Measurements from ENCODE around the gene INPP5E.
A peak's percentile ranks its signal among the peaks of the same experiment; 100 is the strongest.
"Not testable (repeated sequence)": the region's sequence is repeated elsewhere in the genome, so short reads cannot be mapped to it uniquely, and the experiment has no call there.

The INPP5E gene

DNA sequence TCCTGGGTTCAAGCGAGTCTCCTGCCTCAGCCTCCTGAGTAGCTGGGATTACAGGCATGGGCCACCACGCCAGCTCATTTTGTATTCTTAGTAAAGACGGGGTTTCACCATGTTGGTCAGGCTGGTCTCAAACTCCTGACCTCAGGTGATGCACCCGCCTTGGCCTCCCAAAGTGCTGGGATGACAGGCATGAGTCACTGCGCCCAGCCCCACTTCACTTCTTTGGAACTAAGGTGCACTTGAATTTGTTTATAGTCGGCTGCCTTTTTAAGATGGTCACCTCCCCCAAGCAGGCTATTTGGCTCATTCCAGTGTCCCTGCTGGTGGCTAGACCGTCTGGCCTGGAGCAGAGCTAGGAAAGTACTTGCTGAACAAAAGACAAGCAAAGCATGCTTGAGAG, 14.3 kb downstream of the INPP5E start:
- DNase-seq, result not testable (repeated sequence)

DNA sequence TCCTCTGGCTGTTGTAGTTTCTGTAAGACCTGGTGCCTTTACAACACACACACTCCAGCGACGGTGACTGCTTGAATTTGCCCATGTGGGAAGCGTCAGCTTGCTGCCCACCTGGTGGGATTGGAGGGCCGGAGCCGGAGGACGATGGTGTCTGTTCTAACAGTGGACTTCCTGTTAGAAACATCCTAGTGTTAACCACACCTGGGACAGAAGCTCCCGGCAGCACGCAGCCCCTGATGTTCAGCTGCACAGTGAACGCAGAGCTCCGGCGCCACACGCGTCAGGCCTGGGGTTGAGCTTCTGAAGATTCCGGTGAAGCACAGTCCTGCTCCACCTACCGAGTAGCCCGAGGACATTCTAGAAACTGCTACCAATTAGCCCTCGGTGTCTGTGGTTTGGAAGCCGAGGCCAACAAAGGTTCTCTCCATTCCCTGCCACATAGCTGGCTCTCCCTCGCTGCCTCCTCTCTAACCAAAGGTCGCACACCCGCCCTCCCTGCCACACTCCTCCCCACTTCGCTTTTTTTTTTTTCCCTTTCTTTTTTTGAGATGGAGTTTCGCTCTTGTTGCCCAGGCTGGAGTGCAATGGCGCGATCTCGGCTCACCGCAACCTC, 14.8 kb downstream of the INPP5E start:
- DNase-seq, result no peak

DNA sequence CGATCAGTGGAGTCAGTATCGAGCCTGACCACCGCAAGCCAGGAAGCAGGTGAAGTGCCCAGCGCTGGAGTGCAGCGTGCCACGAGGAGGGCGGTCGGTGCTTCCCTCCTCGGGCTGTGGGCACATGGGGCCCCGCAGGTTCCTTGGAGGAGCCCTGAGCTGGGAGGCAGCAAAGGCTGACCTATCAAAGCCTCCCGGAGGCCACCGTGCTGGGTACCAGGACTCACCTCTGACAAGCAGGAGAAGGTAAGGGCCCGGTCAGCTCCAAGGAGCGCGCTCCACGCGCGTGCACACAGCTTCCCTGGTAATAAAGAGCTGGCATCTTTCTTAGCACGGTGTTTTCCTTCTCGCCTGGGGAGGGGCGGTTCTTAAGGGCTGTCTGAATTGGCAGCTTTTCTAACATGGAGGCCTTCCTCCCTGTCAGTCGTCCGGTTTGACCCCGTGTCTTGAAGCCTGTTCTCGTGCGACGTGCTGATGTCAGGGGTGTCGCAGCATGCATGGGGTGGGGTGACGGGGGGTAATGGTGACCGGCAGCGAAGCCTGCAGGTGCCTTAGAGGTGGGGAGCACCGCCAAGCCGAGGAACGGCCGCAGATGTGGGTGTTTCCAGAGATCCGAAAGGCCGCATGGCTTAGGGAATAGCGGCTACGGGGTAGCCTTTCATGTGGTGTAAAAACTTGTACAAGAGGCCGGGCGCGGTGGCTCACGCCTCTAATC, 16.1 kb downstream of the INPP5E start:
- DNase-seq, result no peak

GRCh38 chr9:136422876-136423275, 16.8 kb downstream of the INPP5E start:
- DNase-seq, result no peak

DNA sequence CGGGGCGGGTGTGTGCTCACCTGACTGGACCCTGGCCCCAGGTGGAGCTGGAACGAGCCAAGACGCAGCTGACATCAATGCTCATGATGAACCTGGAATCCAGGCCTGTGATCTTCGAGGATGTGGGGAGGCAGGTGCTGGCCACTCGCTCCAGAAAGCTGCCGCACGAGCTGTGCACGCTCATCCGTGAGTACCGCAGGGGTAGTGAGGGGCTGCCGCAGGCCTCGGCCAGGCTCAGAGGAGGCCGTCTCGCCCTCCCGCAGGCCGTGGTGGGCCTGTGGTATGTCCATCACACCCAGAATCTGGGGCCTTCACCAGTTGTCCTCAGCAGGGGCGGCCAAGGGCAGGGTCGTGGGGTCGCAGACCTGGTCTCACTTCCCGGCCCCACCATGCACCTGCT, 17.9 kb downstream of the INPP5E start:
- DNase-seq, result no peak

DNA sequence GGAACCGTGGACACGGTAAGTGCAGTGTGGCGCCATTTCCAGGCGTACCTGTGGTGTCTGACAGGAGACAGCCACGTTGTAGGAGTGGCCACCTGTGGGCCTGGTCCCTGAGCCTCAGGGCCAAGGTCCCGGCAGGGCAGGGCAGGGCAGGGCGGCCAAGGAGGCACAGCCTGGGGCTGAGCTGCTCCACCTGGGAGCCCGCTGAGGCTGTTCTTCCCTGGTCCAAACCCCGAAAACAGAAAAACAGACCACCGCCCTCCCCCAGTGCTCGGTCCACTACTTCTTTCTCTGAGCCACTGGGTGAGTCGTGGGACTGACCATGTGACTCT, 20.6 kb downstream of the INPP5E start:
- no peak for DNase-seq

GRCh38 chr9:136418182-136419091, 21.2 kb downstream of the INPP5E start:
- no peak for DNase-seq

- DNase-seq, result no peak
Observed at GRCh38 chr9:136416914-136417313, 22.7 kb downstream of the INPP5E start.

DNA sequence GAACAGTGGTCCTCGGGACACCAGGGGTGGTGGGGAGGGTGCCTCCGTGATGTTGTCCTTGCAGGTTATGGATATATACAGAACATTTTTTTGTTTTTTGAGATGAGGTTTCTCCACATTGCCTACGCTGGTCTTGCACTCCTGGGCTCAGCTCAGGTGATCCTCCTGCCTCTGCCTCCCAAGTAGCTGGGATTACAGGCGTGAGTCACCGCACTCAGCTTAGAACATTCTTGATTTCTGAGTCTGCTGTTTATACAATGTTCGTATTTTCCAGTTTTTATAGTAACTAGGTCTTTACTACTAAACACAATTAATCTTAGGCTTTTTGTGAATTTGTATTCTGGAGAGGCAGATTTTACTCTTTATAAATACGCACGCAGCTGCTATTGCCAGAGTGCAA, 23.2 kb downstream of the INPP5E start:
- DNase-seq, result no peak

GRCh38 chr9:136412962-136413361, 26.7 kb downstream of the INPP5E start:
- DNase-seq, result no peak

GRCh38 chr9:136411378-136411777, 28.3 kb downstream of the INPP5E start:
- no peak for DNase-seq

- DNase-seq, result peak; percentile 85 to 94 (median 91)
Observed at GRCh38 chr9:136410500-136411287, 29.0 kb downstream of the INPP5E start, which contains the start of the genes ENTR1 and PMPCA. TSS of gene ENTR1 (minus strand) at chr9:136410614. CDS start at chr9:136410397, 217 bp downstream. TSS of gene PMPCA (plus strand) at chr9:136410658. CDS start at chr9:136410669, 11 bp downstream.

- DNase-seq, result peak in 2 of 5 donors; percentile 25 to 45
Observed at GRCh38 chr9:136409557-136410455, 29.8 kb downstream of the INPP5E start.

- no peak for DNase-seq
Observed at GRCh38 chr9:136407911-136408310, 31.7 kb downstream of the INPP5E start.

GRCh38 chr9:136407061-136407460, 32.6 kb downstream of the INPP5E start:
- not testable (repeated sequence) for DNase-seq

- not testable (repeated sequence) for DNase-seq
Observed at GRCh38 chr9:136405904-136406303, 33.7 kb downstream of the INPP5E start.

DNA sequence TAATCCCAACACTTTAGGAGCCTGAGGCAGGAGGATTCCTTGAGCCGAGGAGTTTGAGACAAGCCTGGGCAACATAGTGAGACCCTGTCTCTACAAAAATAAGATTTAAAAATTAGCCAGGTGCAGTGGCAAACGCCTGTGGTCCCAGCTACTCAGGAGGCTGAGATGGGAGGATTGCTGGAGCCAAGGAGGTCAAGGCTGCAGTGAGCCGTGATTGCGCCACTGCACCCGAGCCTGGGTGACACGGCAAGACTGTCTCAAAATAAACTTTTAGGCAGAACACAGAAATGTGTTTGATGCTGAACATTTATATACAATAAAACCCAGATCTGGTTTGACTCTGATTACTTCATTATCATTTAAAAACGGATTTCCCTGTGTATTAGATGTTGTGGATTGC, 34.2 kb downstream of the INPP5E start:
- DNase-seq, result no peak

- no peak for DNase-seq
Observed at GRCh38 chr9:136404801-136405136, 34.9 kb downstream of the INPP5E start.

- peak in 3 of 5 donors; percentile 19 to 57 (median 29) for DNase-seq
Observed at GRCh38 chr9:136403915-136404800, 35.5 kb downstream of the INPP5E start.

DNA sequence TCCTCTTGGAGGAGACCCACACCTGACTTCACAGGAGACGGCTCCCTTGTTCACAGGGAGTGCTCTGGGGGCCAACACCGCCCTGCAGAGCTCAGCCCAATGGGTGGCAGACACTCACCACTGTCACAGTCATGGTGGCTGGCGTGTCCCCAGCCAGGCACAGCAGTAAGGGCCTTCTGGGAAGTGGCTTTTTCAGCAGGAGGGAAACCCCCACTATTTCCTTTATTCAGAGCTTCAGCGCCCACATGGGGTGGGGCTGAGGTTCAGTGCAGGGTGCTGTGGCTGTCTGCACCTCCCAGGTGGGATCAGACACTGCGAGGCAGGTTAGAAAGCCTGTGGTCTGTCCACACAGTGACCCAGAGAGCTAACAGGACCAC, 36.1 kb downstream of the INPP5E start:
- peak; percentile 56 to 85 (median 65) for DNase-seq

DNA sequence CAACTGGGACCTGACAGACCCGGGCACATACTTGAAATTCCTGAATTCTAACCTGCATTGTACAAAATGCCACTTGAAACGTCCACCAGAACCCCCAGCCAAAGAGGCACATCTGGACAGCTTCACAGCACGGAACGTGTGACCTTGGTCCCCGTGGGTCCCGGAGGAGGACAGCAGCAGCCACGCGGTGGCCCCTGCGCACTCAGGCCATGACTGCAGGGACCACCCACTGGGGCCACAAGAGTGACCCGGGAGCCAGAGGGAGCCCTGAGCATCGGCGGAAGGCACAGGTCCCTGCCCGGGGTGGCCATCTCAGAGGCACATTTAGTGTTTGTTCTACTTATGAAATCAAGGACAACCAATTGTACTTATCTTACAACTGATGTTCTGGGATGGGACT, 37.6 kb downstream of the INPP5E start:
- no peak for DNase-seq

Data from T-helper 1 cell (primary cell).